Prostate gland (tissue), 2 donors: ENCODE results near the gene IL2RA. TPM values are rescaled to one million over a fixed set of nuclear protein-coding genes. Genes with fewer than 3 reads are reported as not detected.

Experiments used
- DNase-seq: peaks from one replicate; pipeline ENCODE4 v3.0.0-alpha.2; 2019; ENCODE audit warnings: low spot score
- H3K27ac ChIP-seq, 2 donors: fragments of 200-600 bp; sonication (generic); 2 replicates each; pipeline ENCODE4 v1.5.1; 2017 to 2019
- H3K27me3 ChIP-seq: fragments of 200-600 bp; sonication (generic); replicated peaks from 2 replicates; pipeline ENCODE4 v1.5.1; 2019; ENCODE audit not compliant: insufficient read depth
- H3K36me3 ChIP-seq, 2 donors: fragments of 200-600 bp; sonication (generic); 1 replicate in 1 of 2; 2 replicates in 1 of 2; pipeline versions ENCODE4 v1.5.1 to v1.8.1; 2017 to 2019
- H3K4me1 ChIP-seq: fragments of 200-600 bp; sonication (generic); replicated peaks from 2 replicates; pipeline ENCODE4 v1.5.1; 2019
- H3K4me3 ChIP-seq, 2 donors: fragments of 200-600 bp; sonication (generic); 2 replicates each; pipeline ENCODE4 v1.5.1; 2017 to 2019
- H3K9me3 ChIP-seq: fragments of 200-600 bp; sonication (generic); 2 replicates; pipeline ENCODE4 v1.5.1; 2017
- CTCF ChIP-seq, 4 experiments: fragments of 200-600 bp in 2 of 4; fragments of 450-650 bp in 2 of 4; sonication (generic) in 2 of 4; IDR thresholded peaks; 1 replicate in 3 of 4; 2 replicates in 1 of 4; pipeline ENCODE4 v1.5.1; 2016 to 2019; ENCODE audit warnings: antibody characterized with exemption in 4 of 4, mild to moderate bottlenecking in 2 of 4, moderate library complexity in 2 of 4
- POLR2A ChIP-seq: fragments of 450-650 bp; IDR thresholded peaks from one replicate; pipeline ENCODE4 v1.6.1; 2016; ENCODE audit warnings: antibody characterized with exemption, mild to moderate bottlenecking
- POLR2AphosphoS5 ChIP-seq: sonication (generic); formaldehyde crosslinking; IDR thresholded peaks from one replicate; pipeline ENCODE4 v1.6.1; 2017; ENCODE audit warnings: antibody characterized with exemption
- WGBS: methylation state at CpG from one replicate; pipeline ENCODE4 v1.1.5; 2018; 5-methylcytosine and 5-hydroxymethylcytosine counted together
- intact Hi-C: fragments of 100-400 bp; cut with DNase I; formaldehyde crosslinking; loops from one replicate; pipeline ENCODE4 v1.14.2; 2022
- total RNA-seq, 2 donors: library from RNA; depleted of rRNA; stranded (reverse); fragments of >200 nt; gene quantifications; one replicate each; pipeline ENCODE4 v1.1.0, GENCODE V29; 2016

The IL2RA gene
- total RNA-seq, 2 donors from 2014 or later: 1.9 TPM; not detected in 1

- no peaks in the 10 kb centered on the region for H3K9me3 ChIP-seq
- intact Hi-C loops: no loop called here
- H3K4me1 ChIP-seq: no peaks in the 10 kb centered on the region
- TF ChIP-seq POLR2AphosphoS5: no peak
- TF ChIP-seq CTCF (IDR thresholded peaks at IDR 0.05): no peak
- no peak for TF ChIP-seq POLR2A
- no peak overlapping the region for H3K4me3 ChIP-seq
- H3K36me3 ChIP-seq: peaks cover 0 to 5% of the 10 kb centered on the region in 2 donors
- no peaks in the 10 kb centered on the region for H3K27me3 ChIP-seq
- no peak overlapping the region for H3K27ac ChIP-seq
- 67% methylated on average over 1 of the region's 1 CpG for WGBS
- DNase-seq: no peak
Observed at GRCh38 chr10:6100370-6100769, 38.2 kb upstream of the IL2RA start.

- DNase-seq: no peak
- Histone ChIP-seq H3K4me1 (no peaks in the 10 kb centered on the region), H3K4me3 (no peak overlapping the region), H3K36me3 (peaks cover 0 to 5% of the 10 kb centered on the region in 2 donors), H3K27me3 (no peaks in the 10 kb centered on the region), H3K9me3 (no peaks in the 10 kb centered on the region), H3K27ac (no peak overlapping the region)
- TF ChIP-seq POLR2AphosphoS5 (no peak), POLR2A (no peak), CTCF (IDR thresholded peaks at IDR 0.05) (no peak)
- intact Hi-C loops: no loop called here
- WGBS: 91% methylated on average over 7 of the region's 7 CpGs
Observed at GRCh38 chr10:6098156-6098555, 36.0 kb upstream of the IL2RA start.

DNA sequence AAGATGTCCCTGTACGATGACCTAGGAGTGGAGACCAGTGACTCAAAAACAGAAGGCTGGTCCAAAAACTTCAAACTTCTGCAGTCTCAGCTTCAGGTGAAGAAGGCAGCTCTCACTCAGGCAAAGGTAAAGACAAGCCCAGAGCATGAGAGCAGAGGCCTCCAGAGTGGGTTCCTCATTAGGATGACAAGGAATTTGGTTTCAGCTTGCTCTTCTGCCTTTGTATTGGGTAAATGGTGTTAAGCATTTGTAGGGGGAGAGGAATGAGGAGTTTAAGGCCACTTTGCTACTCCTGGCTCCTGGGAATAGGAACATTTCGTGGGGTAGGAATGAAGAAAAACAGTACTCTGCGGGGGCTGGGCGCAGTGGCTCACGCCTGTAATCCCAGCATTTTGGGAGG lies 34.9 kb upstream of the IL2RA start:
- no peak overlapping the region for H3K4me3 ChIP-seq
- TF ChIP-seq POLR2AphosphoS5 (no peak), CTCF (IDR thresholded peaks at IDR 0.05) (no peak), POLR2A (no peak)
- H3K27ac ChIP-seq: no peak overlapping the region
- no peaks in the 10 kb centered on the region for H3K9me3 ChIP-seq
- WGBS: 91% methylated on average over 5 of the region's 5 CpGs
- no peak for DNase-seq
- intact Hi-C loops: no loop called here
- no peaks in the 10 kb centered on the region for H3K27me3 ChIP-seq
- no peaks in the 10 kb centered on the region for H3K4me1 ChIP-seq
- peaks cover 0 to 5% of the 10 kb centered on the region in 2 donors for H3K36me3 ChIP-seq

GRCh38 chr10:6095810-6096570 lies 33.8 kb upstream of the IL2RA start:
- WGBS: 83% methylated on average over 12 of the region's 12 CpGs
- intact Hi-C loops: no loop called here
- Histone ChIP-seq H3K4me3 (no peak overlapping the region), H3K9me3 (no peaks in the 10 kb centered on the region), H3K27ac (no peak overlapping the region), H3K4me1 (no peaks in the 10 kb centered on the region), H3K36me3 (peaks cover 0 to 5% of the 10 kb centered on the region in 2 donors), H3K27me3 (no peaks in the 10 kb centered on the region)
- TF ChIP-seq POLR2AphosphoS5: no peak
- TF ChIP-seq CTCF (IDR thresholded peaks at IDR 0.05): no peak
- no peak for TF ChIP-seq POLR2A
- no peak for DNase-seq

DNA sequence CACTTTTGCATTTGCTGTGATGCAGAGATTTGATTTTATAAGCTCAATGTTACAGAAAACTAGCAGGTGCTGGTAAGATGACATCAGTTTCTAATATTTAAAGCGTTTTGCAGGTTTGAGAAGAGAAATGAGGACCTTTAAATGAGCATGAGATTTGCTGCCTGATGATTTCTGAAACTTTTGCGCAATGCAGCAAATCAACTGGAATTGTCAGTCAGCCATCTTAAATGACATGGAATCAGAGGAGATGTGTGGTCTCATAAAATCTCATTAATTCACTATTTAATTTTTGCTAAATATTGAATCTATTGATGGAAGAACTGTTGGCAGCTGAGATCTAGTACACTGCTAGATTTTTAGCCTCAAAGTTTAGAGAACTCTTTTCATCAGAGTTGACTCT lies 30.6 kb upstream of the IL2RA start:
- H3K4me1 ChIP-seq: peaks cover 7% of the 10 kb centered on the region
- H3K36me3 ChIP-seq: peaks cover 0 to 5% of the 10 kb centered on the region in 2 donors
- DNase-seq: no peak
- 73% methylated on average over 2 of the region's 2 CpGs for WGBS
- no peaks in the 10 kb centered on the region for H3K27me3 ChIP-seq
- H3K9me3 ChIP-seq: no peaks in the 10 kb centered on the region
- TF ChIP-seq POLR2AphosphoS5: no peak
- TF ChIP-seq CTCF (IDR thresholded peaks at IDR 0.05): no peak
- no peak for TF ChIP-seq POLR2A
- intact Hi-C loops: no loop called here
- no peak overlapping the region for H3K27ac ChIP-seq
- H3K4me3 ChIP-seq: no peak overlapping the region
